ENCODE data around the gene RABGAP1L.

RABGAP1L gene

GRCh38 chr1:174265282-174265681 is 106.0 kb downstream of the RABGAP1L start:
- TF ChIP-seq CTCF (IDR thresholded peaks at IDR 0.05; ENCODE audit: low read depth, low read length, missing control alignments), result no peak
- no peak overlapping the region for H3K4me3 ChIP-seq (ENCODE audit: low read depth, low read length)
- no peak for DNase-seq (ENCODE audit: low read depth)

GRCh38 chr1:174266476-174266875 is 107.2 kb downstream of the RABGAP1L start:
- TF ChIP-seq CTCF (IDR thresholded peaks at IDR 0.05; ENCODE audit: low read depth, low read length, missing control alignments), result no peak
- DNase-seq (ENCODE audit: low read depth), result no peak
- no peak overlapping the region for H3K4me3 ChIP-seq (ENCODE audit: low read depth, low read length)

- no peak overlapping the region for H3K4me3 ChIP-seq (ENCODE audit: low read depth, low read length)
- no peak for TF ChIP-seq CTCF (IDR thresholded peaks at IDR 0.05; ENCODE audit: low read depth, low read length, missing control alignments)
- no peak for DNase-seq (ENCODE audit: low read depth)
These were observed 107.8 kb downstream of the RABGAP1L start for GRCh38 chr1:174266991-174267612.

- TF ChIP-seq CTCF (IDR thresholded peaks at IDR 0.05; ENCODE audit: low read depth, low read length, missing control alignments), result no peak
- no peak for DNase-seq (ENCODE audit: low read depth)
- H3K4me3 ChIP-seq (ENCODE audit: low read depth, low read length), result no peak overlapping the region
These were observed 110.8 kb downstream of the RABGAP1L start for GRCh38 chr1:174269989-174270651.

GRCh38 chr1:174273190-174273589 is 113.9 kb downstream of the RABGAP1L start:
- no peak for TF ChIP-seq CTCF (IDR thresholded peaks at IDR 0.05; ENCODE audit: low read depth, low read length, missing control alignments)
- no peak for DNase-seq (ENCODE audit: low read depth)
- H3K4me3 ChIP-seq (ENCODE audit: low read depth, low read length), result no peak overlapping the region

GRCh38 chr1:174273776-174274175 is 114.5 kb downstream of the RABGAP1L start:
- no peak overlapping the region for H3K4me3 ChIP-seq (ENCODE audit: low read depth, low read length)
- no peak for DNase-seq (ENCODE audit: low read depth)
- no peak for TF ChIP-seq CTCF (IDR thresholded peaks at IDR 0.05; ENCODE audit: low read depth, low read length, missing control alignments)

GRCh38 chr1:174274452-174274851 is 115.1 kb downstream of the RABGAP1L start:
- no peak for DNase-seq (ENCODE audit: low read depth)

More at GRCh38 chr1:174274452-174274851, 115.1 kb downstream of the RABGAP1L start:
- no peak for TF ChIP-seq CTCF (IDR thresholded peaks at IDR 0.05; ENCODE audit: low read depth, low read length, missing control alignments)
- no peak overlapping the region for H3K4me3 ChIP-seq (ENCODE audit: low read depth, low read length)

Data from GM12864 (cell line).